ENCODE results near the gene PNKP. TPM values are rescaled to one million over a fixed set of nuclear protein-coding genes. Genes with fewer than 3 reads are reported as not detected.

The PNKP gene
- total RNA-seq, 1 experiment from 2014 or later = 141 TPM

DNA sequence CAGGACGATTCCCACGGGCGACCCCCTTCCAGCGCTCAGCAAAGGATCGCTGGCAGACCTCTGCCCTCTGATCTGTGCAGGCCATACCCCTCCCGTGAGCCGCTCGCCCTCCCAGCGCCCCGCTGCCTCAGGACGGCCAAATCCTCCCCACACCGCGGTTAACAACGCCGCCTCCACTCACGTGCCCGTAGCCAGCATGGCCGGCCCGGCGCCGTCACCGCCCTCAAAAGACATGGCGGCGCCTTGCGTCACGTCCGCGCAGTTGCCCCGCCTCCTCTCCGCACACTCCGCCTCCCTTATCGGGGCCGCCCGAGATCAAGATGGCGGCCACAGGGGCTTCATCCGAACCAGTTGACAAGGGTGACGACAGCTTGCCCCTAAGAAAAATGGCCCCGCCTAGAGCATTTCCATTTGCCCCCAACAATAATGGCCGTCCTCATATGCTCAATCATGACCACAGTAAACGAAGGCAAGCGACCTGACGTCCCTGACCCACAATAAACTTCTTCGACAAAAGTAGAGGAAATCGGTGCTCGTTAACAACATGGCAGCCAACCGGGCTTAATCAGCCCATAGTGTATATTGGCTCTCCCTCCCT, 9.1 kb upstream of the PNKP start:
- H3K27ac ChIP-seq (ENCODE audit: low read length) = peak overlapping the region; percentile 91
- H4K20me1 ChIP-seq (ENCODE audit: low read length) = no peaks in the 10 kb centered on the region
- H3K4me2 ChIP-seq (ENCODE audit: low read length) = peak overlapping the region; percentile 98
- peak overlapping the region; percentile 98 for H3K9ac ChIP-seq (ENCODE audit: low read length)
- no peak for TF ChIP-seq EZH2phosphoT487 (IDR thresholded peaks at IDR 0.05; ENCODE audit: borderline replicate concordance, low read length)
- no peak for TF ChIP-seq EZH2 (IDR thresholded peaks at IDR 0.05; ENCODE audit: low read length, unreplicated experiment)
- TF ChIP-seq, protein P1, sequence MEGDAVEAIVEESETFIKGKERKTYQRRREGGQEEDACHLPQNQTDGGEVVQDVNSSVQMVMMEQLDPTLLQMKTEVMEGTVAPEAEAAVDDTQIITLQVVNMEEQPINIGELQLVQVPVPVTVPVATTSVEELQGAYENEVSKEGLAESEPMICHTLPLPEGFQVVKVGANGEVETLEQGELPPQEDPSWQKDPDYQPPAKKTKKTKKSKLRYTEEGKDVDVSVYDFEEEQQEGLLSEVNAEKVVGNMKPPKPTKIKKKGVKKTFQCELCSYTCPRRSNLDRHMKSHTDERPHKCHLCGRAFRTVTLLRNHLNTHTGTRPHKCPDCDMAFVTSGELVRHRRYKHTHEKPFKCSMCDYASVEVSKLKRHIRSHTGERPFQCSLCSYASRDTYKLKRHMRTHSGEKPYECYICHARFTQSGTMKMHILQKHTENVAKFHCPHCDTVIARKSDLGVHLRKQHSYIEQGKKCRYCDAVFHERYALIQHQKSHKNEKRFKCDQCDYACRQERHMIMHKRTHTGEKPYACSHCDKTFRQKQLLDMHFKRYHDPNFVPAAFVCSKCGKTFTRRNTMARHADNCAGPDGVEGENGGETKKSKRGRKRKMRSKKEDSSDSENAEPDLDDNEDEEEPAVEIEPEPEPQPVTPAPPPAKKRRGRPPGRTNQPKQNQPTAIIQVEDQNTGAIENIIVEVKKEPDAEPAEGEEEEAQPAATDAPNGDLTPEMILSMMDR (conservative IDR thresholded peaks at IDR 0.05; ENCODE audit: low read depth, low read length) = no peak
- ChIA-PET POLR2A (ENCODE audit: unreplicated experiment) (interaction anchor here (0.6 kb wide), 1 partner anchor 36 kb away, joined by 31 read pairs; no protein-coding TSS in a partner anchor), CTCF (interaction anchor here (0.9 kb wide), 1 partner anchor 11 kb away, joined by 3 read pairs; no protein-coding TSS in a partner anchor)
- DNase-seq (peak; percentile 99), ATAC-seq (peak; percentile 56)
- H3K36me3 ChIP-seq (ENCODE audit: low read depth, low read length) = peaks cover 10% of the 10 kb centered on the region; the same call in 1 of the 2 replicates
- H3K27me3 ChIP-seq (ENCODE audit: low read length) = no peaks in the 10 kb centered on the region
- peak overlapping the region; percentile 93 for H3K4me3 ChIP-seq (ENCODE audit: low read length)
- H3K4me1 ChIP-seq (ENCODE audit: insufficient read depth, low read length) = peaks cover 26% of the 10 kb centered on the region
- no peaks in the 10 kb centered on the region for H3K9me2 ChIP-seq (replicated peaks; ENCODE audit: low read length)
- no peaks in the 10 kb centered on the region for H3K9me3 ChIP-seq (ENCODE audit: low read length)
- H3F3A ChIP-seq (ENCODE audit: low read length, unreplicated experiment) = no peaks in the 10 kb centered on the region
- intact Hi-C loops (cut with micrococcal nuclease) = loop anchor here (1.0 to 5.0 kb wide), 3 partner anchors 7 to 199 kb away; partner anchors contain the start of gene PRMT1
- no TSS peak for BruUV-seq (replicated peaks)
- H3K79me2 ChIP-seq (ENCODE audit: low read length) = peaks cover 41% of the 10 kb centered on the region
- peak overlapping the region; percentile 80 for H2AFZ ChIP-seq (ENCODE audit: low read length)

DNA sequence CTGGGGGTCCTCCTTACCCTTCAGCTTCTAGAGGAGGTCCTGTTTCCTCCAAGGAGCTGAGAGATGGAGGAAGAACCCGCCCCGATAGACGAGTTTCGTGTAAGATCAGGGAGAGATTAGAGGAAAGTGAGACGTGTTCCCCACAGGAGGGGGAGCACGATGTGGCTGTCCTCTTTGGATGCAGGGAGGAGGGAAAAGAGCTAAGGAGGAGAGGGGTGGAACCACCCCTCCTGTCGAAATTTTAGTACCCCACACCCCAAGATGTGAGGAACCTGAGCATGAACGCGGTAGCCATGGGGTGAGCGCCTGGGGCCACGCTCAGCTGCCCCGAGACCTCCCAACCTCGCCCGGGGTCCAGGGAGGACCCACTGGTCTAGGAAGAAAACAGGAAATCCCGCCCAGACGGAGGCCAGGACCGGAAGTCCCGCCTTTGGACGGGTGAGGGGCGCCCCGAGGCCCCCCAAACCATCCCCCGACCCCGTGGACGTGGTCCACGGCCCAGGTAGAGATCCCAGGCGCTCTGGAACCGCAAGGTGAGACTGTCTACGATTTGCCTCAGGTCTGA, 8.6 kb upstream of the PNKP start:
- CTCF ChIA-PET = no interaction called here

More for the DNA sequence above, 8.6 kb upstream of the PNKP start:
- no peaks in the 10 kb centered on the region for H3F3A ChIP-seq (ENCODE audit: low read length, unreplicated experiment)
- TF ChIP-seq EZH2 (IDR thresholded peaks at IDR 0.05; ENCODE audit: low read length, unreplicated experiment) (no peak), EZH2phosphoT487 (IDR thresholded peaks at IDR 0.05; ENCODE audit: borderline replicate concordance, low read length) (no peak)
- TF ChIP-seq, protein P1 (conservative IDR thresholded peaks at IDR 0.05; ENCODE audit: low read depth, low read length) = no peak
- H3K9ac ChIP-seq (ENCODE audit: low read length) = peak overlapping the region; percentile 98
- POLR2A ChIA-PET (ENCODE audit: unreplicated experiment) = interaction anchor here (0.6 kb wide), 1 partner anchor 36 kb away, joined by 31 read pairs; no protein-coding TSS in a partner anchor
- H3K4me1 ChIP-seq (ENCODE audit: insufficient read depth, low read length) = peaks cover 26% of the 10 kb centered on the region
- H3K4me3 ChIP-seq (ENCODE audit: low read length) = peak overlapping the region; percentile 93
- 0 out of 2 replicates have a peak, but pooled peaks have one; percentile 6 for ATAC-seq
- no peaks in the 10 kb centered on the region for H3K9me3 ChIP-seq (ENCODE audit: low read length)
- 0 out of 2 replicates have a peak, but pooled peaks cover 12% of the 10 kb centered on the region for H3K36me3 ChIP-seq (ENCODE audit: low read depth, low read length)
- H4K20me1 ChIP-seq (ENCODE audit: low read length) = no peaks in the 10 kb centered on the region
- peak; percentile 34 for DNase-seq
- H3K79me2 ChIP-seq (ENCODE audit: low read length) = peaks cover 41% of the 10 kb centered on the region
- H2AFZ ChIP-seq (ENCODE audit: low read length) = peak overlapping the region; percentile 80
- no TSS peak for BruUV-seq (replicated peaks)
- peak overlapping the region; percentile 98 for H3K4me2 ChIP-seq (ENCODE audit: low read length)
- intact Hi-C loops (cut with micrococcal nuclease) = loop anchor here (5.0 kb wide), 1 partner anchor 199 kb away; the partner anchor contains the start of gene PRMT1
- peak overlapping the region; percentile 91 for H3K27ac ChIP-seq (ENCODE audit: low read length)
- H3K9me2 ChIP-seq (replicated peaks; ENCODE audit: low read length) = no peaks in the 10 kb centered on the region
- no peaks in the 10 kb centered on the region for H3K27me3 ChIP-seq (ENCODE audit: low read length)

Measured in PC-3 (cell line).